H54 (cell line): ENCODE results near the gene ERG.

Experiments used
- DNase-seq: peaks from one replicate; pipeline ENCODE4 v3.0.0; 2011; ENCODE audit warnings: low spot score, mixed read lengths; ENCODE audit not compliant: insufficient read length
- FAIRE-seq: peaks from 3 replicates; lab custom pipeline; 2011; peaks lifted over from hg19 to GRCh38; lab: Jason Lieb, UNC
- POLR2A ChIP-seq: IDR thresholded peaks from 2 replicates; pipeline ENCODE4 v1.6.1; 2011; ENCODE audit warnings: low read depth, mild to moderate bottlenecking, low read length

The ERG gene

DNA sequence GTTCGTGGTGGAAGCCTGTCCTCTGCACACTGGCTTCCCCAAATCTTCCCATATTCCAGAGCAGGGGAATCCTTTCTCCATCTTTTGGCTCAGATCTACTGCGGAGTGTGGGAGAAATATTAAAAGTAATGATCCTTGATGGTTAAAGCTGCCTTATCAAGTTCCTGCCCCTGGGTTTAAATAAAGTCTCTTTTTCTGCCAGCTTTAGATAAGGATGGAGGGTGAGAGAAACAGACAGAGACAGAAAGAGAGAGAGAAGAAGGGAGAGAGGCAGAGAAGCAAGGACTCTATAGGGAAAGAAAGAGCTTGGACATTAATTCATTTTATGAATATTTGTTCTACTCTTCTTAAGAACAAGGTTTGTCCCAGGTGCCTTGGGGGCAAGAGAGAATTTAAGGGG lies 143.5 kb downstream of the ERG start:
- no peak for TF ChIP-seq POLR2A
- FAIRE-seq, result no peak
- DNase-seq, result no peak

DNA sequence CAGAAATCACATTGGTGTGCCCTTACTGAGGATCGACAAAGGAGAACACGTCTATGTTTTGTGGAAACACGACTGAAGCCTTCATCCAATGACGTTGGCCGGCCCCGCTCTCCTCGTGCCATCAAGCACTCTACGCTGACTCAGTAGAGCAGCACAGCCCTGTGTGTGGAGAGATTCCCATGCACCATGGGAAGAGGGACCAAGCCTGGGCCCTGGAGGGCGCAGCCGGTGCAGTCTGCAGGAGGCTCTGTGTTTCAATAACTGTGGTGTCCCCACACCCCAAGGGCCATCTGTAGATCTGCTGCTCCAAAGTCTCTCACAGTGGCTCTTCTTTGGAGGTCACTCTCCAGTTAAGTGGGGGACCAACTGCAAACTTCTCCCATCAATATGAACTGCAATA lies 144.0 kb downstream of the ERG start:
- no peak for DNase-seq
- no peak for FAIRE-seq
- TF ChIP-seq POLR2A, result no peak

DNA sequence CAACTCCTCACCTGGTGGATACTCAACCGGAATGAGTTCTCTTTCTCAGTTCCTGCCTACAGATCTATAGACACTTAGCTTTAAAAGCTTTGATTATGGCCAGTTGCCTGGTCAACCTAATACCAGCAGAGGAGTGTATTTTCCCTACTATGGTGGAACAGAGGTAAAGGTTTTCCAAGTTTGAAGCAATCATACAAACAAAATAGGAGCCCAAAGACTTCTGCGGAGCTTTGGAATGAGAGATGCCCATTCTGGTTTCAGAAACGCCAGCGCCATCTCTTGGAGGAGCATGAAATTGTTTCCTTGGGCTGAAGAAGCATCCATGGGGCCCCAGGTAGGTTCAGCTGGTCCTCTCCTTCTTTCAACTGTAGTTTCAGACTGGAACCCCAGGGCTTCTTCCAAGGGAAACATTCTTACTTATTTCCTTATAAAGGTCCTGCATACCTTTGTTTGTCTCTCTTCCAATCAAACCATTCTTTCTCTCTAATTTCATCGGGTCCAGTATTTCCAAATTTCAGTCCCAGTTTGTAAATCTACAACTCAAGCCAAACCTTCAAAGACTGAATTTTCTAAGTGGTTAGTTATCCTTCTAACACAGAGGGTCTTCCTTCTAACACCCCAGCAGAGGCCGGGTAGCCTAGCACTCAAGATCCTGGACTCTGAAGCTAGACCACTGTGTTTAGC lies 145.6 kb downstream of the ERG start:
- TF ChIP-seq POLR2A, result no peak
- FAIRE-seq, result no peak
- peak; percentile 59 for DNase-seq

DNA sequence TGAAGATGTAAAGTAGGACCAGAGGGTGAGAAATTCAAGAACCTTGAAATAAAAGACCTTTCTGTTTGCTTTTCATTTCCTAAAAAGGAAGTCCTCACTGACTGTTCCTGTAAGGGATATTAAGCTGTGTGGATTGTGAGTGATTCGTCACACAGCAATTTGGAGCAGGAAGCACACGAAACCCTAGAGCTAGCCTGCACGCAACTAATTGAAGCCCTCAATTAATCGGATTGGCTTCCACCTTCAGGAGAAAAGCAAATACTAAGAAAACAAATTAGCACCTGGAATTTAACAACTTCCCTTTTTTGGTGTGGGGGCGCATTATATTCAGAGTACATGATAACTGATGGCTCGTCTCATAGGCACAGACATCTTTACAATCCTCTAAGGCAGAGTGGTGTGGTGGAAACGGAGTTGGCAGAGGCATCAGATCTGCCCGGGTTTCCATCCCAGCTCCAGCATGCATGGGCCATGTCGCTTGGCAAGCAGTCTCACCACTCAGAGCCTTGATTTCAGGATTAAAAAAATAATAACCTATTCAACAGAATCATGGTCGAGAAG lies 146.2 kb downstream of the ERG start:
- TF ChIP-seq POLR2A, result no peak
- no peak for FAIRE-seq
- peak; percentile 9 for DNase-seq

DNA sequence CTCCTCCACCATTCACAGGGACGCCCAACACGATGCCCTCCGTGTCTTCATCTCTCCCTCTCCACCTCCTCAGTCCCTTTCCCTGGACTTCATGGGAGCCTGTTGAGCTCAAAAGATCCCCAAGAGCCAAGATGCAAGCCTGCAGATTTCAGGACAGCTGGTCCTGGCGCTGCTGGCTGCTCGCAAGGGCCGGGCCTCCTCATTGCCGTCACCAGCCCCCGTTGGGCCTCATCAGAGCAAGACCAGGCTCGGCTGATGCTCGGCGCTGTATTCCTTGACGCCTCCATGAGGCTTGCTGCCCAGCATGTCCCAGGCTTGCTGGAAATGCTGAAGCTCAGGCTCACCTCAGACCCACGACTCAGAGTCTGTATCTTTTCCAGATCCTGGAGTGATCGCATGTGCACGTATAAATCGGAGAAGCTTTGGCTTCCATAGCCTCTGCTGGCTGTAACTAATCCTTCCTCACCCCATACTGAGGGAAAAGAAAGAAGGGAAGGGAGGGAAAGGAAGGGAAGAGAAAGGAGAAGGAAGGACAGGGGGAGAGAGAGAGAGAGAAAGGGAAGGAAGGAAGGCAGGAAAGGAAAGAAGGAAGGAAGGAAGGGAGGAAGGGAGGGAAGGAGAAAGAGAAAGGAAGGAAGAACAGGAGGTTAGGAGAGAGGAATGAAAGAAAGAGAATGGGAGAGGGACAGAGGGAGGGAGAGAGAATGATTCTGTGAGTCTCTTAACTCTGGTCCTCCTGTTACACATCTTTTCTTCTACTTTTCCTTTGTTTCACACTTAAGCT lies 146.9 kb downstream of the ERG start:
- DNase-seq (no peak), FAIRE-seq (no peak)
- no peak for TF ChIP-seq POLR2A

DNA sequence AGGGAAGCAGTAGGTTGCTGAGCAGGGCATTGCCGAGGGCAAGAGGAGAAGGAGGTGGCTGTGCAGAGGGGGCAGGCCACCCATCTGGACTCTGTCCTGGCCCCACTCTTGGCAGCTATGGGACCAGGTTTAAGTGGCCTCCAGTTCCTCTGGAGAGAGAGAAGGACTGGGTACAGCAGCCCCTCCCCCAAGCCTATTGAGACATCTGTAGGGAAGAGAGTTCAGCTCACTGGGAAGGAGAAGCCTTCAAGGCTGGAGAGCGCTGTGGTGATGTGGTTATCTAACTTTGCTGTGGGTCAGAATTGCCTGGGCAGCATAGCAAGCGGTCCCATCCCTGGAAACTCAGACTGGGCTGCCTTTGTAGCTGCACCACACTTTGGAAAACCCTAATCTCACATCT lies 147.6 kb downstream of the ERG start:
- DNase-seq, result no peak
- TF ChIP-seq POLR2A, result no peak
- no peak for FAIRE-seq

DNA sequence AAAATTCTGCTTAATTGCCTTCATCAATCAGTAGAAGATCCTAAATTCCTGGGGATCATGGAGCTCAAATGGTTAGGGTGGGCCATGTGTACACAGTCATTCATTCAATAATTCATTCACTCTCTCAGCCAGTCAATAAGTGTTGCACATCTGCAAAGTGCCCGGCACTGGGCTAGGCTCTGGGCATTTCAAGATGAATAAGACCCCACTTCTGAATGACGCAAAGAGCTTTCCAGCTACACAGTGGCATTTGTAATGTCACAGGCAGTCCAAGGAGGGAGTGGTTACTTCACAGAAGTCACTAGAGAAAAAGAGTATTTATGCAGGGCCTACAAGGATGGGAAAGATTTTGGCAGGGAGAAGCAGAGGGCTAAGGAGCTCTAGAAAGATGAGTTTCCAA lies 148.3 kb downstream of the ERG start:
- no peak for FAIRE-seq
- no peak for DNase-seq
- TF ChIP-seq POLR2A, result no peak

DNA sequence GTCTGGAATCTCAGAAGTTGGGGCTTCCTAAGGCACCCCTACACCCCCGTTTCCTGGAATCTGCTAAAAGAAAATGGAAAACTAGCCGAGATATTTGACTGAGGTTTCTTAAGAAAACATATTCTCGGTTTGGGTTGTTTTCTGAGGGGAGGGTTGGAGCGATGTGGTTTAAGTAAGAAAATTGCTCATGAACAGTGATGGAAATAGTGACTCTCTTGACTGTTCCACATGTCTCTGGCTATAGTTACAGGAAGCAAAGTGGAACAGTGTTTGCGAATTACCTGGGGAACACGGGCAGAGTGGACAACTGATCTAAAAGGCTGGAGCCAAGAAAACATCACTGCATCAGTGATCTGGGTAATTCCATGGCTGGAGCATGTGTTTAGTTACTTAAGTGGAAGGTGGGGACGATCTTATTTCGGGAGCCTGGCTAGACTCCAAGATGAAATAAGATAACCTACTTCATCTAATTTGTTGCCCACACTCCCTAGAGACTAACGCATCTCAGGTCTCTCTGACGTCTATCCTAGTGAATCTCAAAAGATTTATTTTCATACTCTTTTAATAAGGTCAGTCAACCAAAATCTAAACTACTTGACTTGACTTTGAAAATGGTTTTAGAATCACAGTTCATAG lies 149.0 kb downstream of the ERG start:
- DNase-seq (no peak), FAIRE-seq (no peak)

DNA sequence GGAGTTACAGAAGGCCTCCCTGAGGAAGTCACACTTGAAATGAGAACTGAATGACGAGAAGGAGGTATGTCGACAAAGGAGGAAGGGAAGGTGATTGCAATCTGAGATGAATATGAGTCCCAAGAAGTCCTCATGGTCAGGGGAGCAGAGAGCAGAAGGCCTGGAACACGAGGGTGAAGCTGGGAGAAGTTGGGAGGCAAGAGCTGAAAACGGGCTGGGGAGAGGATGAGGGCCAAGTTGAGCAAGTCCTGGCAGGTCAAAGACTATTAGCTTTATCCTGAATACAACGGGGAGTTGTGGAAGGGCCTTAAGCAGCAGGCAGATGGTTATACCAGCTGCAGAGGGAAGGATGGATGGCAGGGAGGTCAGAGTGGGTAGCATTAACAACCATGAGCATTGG lies 152.0 kb downstream of the ERG start:
- TF ChIP-seq POLR2A, result no peak
- DNase-seq, result no peak
- FAIRE-seq, result no peak

More for the DNA sequence above, 149.0 kb downstream of the ERG start:
- TF ChIP-seq POLR2A, result no peak

DNA sequence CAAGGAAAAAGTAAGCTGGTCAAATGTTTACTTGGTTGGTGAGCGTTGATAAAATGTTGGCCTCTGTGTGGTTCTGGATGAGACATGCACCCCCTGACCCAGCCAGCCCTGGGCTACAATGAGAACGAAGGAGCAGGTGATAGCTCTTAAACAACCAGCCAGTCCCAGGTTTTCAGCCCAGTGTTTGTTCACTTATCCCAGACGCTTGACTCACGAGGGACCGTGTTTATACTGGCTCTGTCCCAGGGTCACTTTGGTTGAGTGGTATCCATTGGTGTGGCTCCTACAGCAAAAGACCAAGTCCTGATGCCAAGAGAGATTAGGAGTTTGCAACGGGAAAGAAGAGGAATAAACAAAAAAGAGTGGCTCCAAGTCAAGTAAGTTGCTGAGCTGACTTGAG lies 154.6 kb downstream of the ERG start:
- TF ChIP-seq POLR2A, result no peak
- DNase-seq (no peak), FAIRE-seq (no peak)

DNA sequence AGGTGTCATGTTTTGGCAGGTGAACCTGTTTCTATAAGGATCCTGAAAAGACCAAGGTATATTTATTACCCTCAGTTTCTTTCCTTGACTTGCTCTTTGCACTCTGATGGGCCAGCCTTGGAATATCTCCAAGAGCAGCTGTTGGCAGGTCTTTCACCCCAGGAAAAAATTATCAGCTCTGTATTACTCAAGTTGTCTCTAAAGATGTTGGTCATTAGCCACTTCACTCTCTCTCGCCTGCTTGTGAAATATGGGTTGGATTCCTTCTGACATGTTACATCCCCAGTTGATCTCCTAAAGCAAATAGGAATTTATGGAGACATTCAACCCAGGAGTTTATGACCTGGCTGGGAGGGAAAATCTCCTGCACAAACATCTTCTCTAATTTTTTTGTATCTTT lies 155.5 kb downstream of the ERG start:
- FAIRE-seq (no peak), DNase-seq (no peak)
- no peak for TF ChIP-seq POLR2A

DNA sequence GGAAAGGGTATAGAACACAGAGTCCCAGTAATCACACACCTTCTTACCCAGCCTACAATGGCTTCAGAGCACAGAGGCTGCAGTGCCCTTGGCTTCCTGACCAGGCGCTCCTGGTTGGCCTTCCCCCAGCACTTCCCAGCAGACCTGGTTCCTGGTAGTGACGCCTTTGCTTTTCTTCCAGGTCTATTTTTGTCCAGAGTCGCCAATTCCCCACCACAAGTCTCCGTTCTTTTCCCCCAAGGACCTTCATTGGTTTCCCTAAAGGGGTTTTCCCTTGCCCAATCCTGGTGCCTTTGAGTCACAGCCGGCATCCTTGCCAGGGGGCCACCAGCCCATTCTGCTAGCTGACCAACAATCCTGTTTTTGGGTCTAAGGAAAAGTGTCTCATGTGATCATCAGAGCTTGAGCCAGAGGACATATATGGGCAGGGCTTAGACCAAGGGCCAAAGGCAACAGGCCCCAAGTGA lies 156.7 kb downstream of the ERG start:
- no peak for DNase-seq
- no peak for TF ChIP-seq POLR2A
- FAIRE-seq, result no peak

DNA sequence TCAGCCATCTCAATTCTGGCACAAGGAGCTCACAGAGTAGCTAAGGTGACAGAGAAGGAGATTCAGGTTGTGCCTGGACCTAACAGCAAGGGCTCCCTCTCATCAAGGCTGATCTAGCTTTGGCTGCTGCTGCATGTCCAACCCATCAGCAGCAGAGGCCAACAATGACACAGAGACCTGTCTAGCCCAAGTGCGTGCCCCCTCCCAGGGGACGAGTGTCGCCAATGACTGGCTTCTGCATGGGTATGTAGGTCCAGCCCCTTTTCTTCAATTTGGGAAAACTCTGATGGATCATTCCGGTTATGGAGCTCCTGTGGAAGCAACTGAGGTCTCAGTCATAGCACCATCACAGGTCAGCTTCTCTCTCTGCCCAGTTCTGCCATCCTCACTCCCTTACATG lies 158.1 kb downstream of the ERG start:
- no peak for TF ChIP-seq POLR2A
- no peak for FAIRE-seq
- no peak for DNase-seq

DNA sequence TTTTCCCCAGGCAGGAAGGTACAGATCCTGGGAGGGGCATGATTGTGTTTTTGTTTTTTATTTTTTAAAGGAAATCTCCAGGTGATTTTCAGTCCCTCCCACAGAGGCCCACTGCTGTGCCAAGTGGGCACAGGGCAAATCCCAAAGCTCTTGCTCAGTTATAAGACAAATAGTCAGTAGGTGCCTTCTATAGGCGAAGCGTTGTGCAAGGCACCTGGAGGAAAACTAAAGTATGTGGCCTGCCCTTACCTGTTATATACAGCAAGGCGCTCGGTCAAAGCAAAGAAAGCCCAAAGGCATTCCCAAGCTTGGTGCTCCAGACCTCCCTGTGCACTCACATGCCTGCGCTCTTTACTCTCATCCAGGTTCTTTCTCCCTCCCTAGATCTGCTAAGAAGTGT lies 160.5 kb downstream of the ERG start:
- no peak for TF ChIP-seq POLR2A
- DNase-seq (no peak), FAIRE-seq (no peak)
